ENCODE data around the gene LTBP3. TPM values are rescaled to one million over a fixed set of nuclear protein-coding genes. Genes with fewer than 3 reads are reported as not detected.

LTBP3 gene
- total and polyA plus RNA-seq, 2 donors = 58.5 to 145 TPM

GRCh38 chr11:65537620-65538231 is 20.4 kb downstream of the LTBP3 start:
- DNase-seq (ENCODE audit: extremely low spot score) = no peak
- Histone ChIP-seq H3K27ac (ENCODE audit: low read depth) (no peak overlapping the region), H3K4me1 (ENCODE audit: insufficient read depth) (no peaks in the 10 kb centered on the region), H3K36me3 (ENCODE audit: insufficient read depth) (no peaks in the 10 kb centered on the region), H3K4me3 (ENCODE audit: low read depth, low read length) (no peak overlapping the region)
- WGBS = 74% methylated on average over 18 of the region's 18 CpGs

- H3K27ac ChIP-seq (ENCODE audit: low read depth) = no peak overlapping the region
- no peak for DNase-seq (ENCODE audit: extremely low spot score)
- no peaks in the 10 kb centered on the region for H3K36me3 ChIP-seq (ENCODE audit: insufficient read depth)
- H3K4me3 ChIP-seq (ENCODE audit: low read depth, low read length) = no peak overlapping the region
- no peaks in the 10 kb centered on the region for H3K4me1 ChIP-seq (ENCODE audit: insufficient read depth)
- WGBS = 90% methylated on average over 2 of the region's 2 CpGs
These were observed 20.9 kb downstream of the LTBP3 start for GRCh38 chr11:65537296-65537597.

GRCh38 chr11:65536412-65537295 is 21.5 kb downstream of the LTBP3 start:
- Histone ChIP-seq H3K27ac (ENCODE audit: low read depth) (no peak overlapping the region), H3K4me3 (ENCODE audit: low read depth, low read length) (no peak overlapping the region), H3K36me3 (ENCODE audit: insufficient read depth) (no peaks in the 10 kb centered on the region), H3K4me1 (ENCODE audit: insufficient read depth) (no peaks in the 10 kb centered on the region)
- DNase-seq (ENCODE audit: extremely low spot score) = no peak
- WGBS = 83% methylated on average over 12 of the region's 12 CpGs

GRCh38 chr11:65535102-65535501 is 23.1 kb downstream of the LTBP3 start:
- no peak for DNase-seq (ENCODE audit: extremely low spot score)
- 85% methylated on average over 9 of the region's 9 CpGs for WGBS
- no peak overlapping the region for H3K27ac ChIP-seq (ENCODE audit: low read depth)
- no peaks in the 10 kb centered on the region for H3K4me1 ChIP-seq (ENCODE audit: insufficient read depth)
- H3K36me3 ChIP-seq (ENCODE audit: insufficient read depth) = no peaks in the 10 kb centered on the region
- H3K4me3 ChIP-seq (ENCODE audit: low read depth, low read length) = no peak overlapping the region

- DNase-seq (ENCODE audit: extremely low spot score) = no peak
- no peak overlapping the region for H3K4me3 ChIP-seq (ENCODE audit: low read depth, low read length)
- H3K36me3 ChIP-seq (ENCODE audit: insufficient read depth) = no peaks in the 10 kb centered on the region
- 70% methylated on average over 15 of the region's 15 CpGs for WGBS
- H3K4me1 ChIP-seq (ENCODE audit: insufficient read depth) = no peaks in the 10 kb centered on the region
- H3K27ac ChIP-seq (ENCODE audit: low read depth) = no peak overlapping the region
These were observed 25.6 kb downstream of the LTBP3 start for GRCh38 chr11:65532388-65533064.

- H3K36me3 ChIP-seq (ENCODE audit: insufficient read depth) = peaks cover 3% of the 10 kb centered on the region
- WGBS = 79% methylated on average over 5 of the region's 5 CpGs
These were observed 28.0 kb downstream of the LTBP3 start for GRCh38 chr11:65530157-65530496.

GRCh38 chr11:65529475-65530156 is 28.5 kb downstream of the LTBP3 start:
- no peaks in the 10 kb centered on the region for H3K4me1 ChIP-seq (ENCODE audit: insufficient read depth)
- DNase-seq (ENCODE audit: extremely low spot score) = no peak
- WGBS = 78% methylated on average over 10 of the region's 10 CpGs
- H3K36me3 ChIP-seq (ENCODE audit: insufficient read depth) = peaks cover 3% of the 10 kb centered on the region
- no peak overlapping the region for H3K4me3 ChIP-seq (ENCODE audit: low read depth, low read length)
- no peak overlapping the region for H3K27ac ChIP-seq (ENCODE audit: low read depth)

More at GRCh38 chr11:65530157-65530496, 28.0 kb downstream of the LTBP3 start:
- no peak for DNase-seq (ENCODE audit: extremely low spot score)
- H3K27ac ChIP-seq (ENCODE audit: low read depth) = no peak overlapping the region
- no peaks in the 10 kb centered on the region for H3K4me1 ChIP-seq (ENCODE audit: insufficient read depth)
- H3K4me3 ChIP-seq (ENCODE audit: low read depth, low read length) = no peak overlapping the region

GRCh38 chr11:65528819-65529350 is 29.3 kb downstream of the LTBP3 start:
- Histone ChIP-seq H3K4me3 (ENCODE audit: low read depth, low read length) (no peak overlapping the region), H3K27ac (ENCODE audit: low read depth) (no peak overlapping the region), H3K4me1 (ENCODE audit: insufficient read depth) (no peaks in the 10 kb centered on the region), H3K36me3 (ENCODE audit: insufficient read depth) (peaks cover 3% of the 10 kb centered on the region)
- no peak for DNase-seq (ENCODE audit: extremely low spot score)
- WGBS = 87% methylated on average over 12 of the region's 12 CpGs

- no peak overlapping the region for H3K4me3 ChIP-seq (ENCODE audit: low read depth, low read length)
- 92% methylated on average over 8 of the region's 8 CpGs for WGBS
- H3K27ac ChIP-seq (ENCODE audit: low read depth) = no peak overlapping the region
- no peak for DNase-seq (ENCODE audit: extremely low spot score)
- no peaks in the 10 kb centered on the region for H3K4me1 ChIP-seq (ENCODE audit: insufficient read depth)
- H3K36me3 ChIP-seq (ENCODE audit: insufficient read depth) = peaks cover 3% of the 10 kb centered on the region
These were observed 31.4 kb downstream of the LTBP3 start for GRCh38 chr11:65526744-65527143.

GRCh38 chr11:65525546-65526480 is 32.3 kb downstream of the LTBP3 start:
- no peaks in the 10 kb centered on the region for H3K4me1 ChIP-seq (ENCODE audit: insufficient read depth)
- DNase-seq (ENCODE audit: extremely low spot score) = no peak
- 45% methylated on average over 31 of the region's 31 CpGs for WGBS
- H3K36me3 ChIP-seq (ENCODE audit: insufficient read depth) = peaks cover 3% of the 10 kb centered on the region
- no peak overlapping the region for H3K27ac ChIP-seq (ENCODE audit: low read depth)
- peak overlapping the region; percentile 97 for H3K4me3 ChIP-seq (ENCODE audit: low read depth, low read length)

- Histone ChIP-seq H3K4me3 (ENCODE audit: low read depth, low read length) (peak within 1 kb of the TSS; percentile 97), H3K4me1 (ENCODE audit: insufficient read depth) (no peaks in the 10 kb centered on the region), H3K27ac (ENCODE audit: low read depth) (peak within 1 kb of the TSS; percentile 71), H3K36me3 (ENCODE audit: insufficient read depth) (peaks cover 3% of the 10 kb centered on the region)
- WGBS = under 1% methylated on average over 75 of the region's 82 CpGs
- DNase-seq (ENCODE audit: extremely low spot score) = no peak
These were observed 33.2 kb downstream of the LTBP3 start, which contains the start of gene SCYL1 for GRCh38 chr11:65524741-65525545. TSS of gene SCYL1 (plus strand) at chr11:65525083. CDS start at chr11:65525154, 71 bp downstream.

All from urinary bladder (tissue), 4 donors.